ENCODE results near the gene PDZD4. TPM values are rescaled to one million over a fixed set of nuclear protein-coding genes. Genes with fewer than 3 reads are reported as not detected.

Gene PDZD4
- total and polyA plus RNA-seq, 2 of the 4 experiments (the other 2 are of a cell fraction), result under 0.01 to 0.38 TPM

GRCh38 chrX:153778181-153778580 lies 52.2 kb downstream of the PDZD4 start:
- H3K18ac ChIP-seq (ENCODE audit: low read depth, low read length), result no peak overlapping the region
- no peak overlapping the region for H3K23ac ChIP-seq (ENCODE audit: low read depth, low read length)
- H3K9me3 ChIP-seq (ENCODE audit: control insufficient read depth, insufficient read depth, low read length), result no peaks in the 10 kb centered on the region; the same call in 1 of the 2 replicates
- DNase-seq (no peak), ATAC-seq (ENCODE audit: low read depth) (no peak)
- H2AK5ac ChIP-seq (ENCODE audit: low read depth, low read length), result no peak overlapping the region
- POLR2A ChIA-PET (ENCODE audit: unreplicated experiment), result no interaction called here
- H3K4me3 ChIP-seq (ENCODE audit: insufficient read depth, low read depth, low read length), result no peak overlapping the region
- no peak overlapping the region for H2BK15ac ChIP-seq (ENCODE audit: low read depth, low read length)
- CTCF ChIA-PET, result interaction anchor here (0.6 kb wide), 1 partner anchor 169 kb away, joined by 4 read pairs; no protein-coding TSS in a partner anchor
- no peak overlapping the region for H2BK20ac ChIP-seq (ENCODE audit: low read depth, low read length)
- no peak overlapping the region for H2BK120ac ChIP-seq (ENCODE audit: low read depth, low read length)
- H2AK9ac ChIP-seq (replicated peaks; ENCODE audit: low read depth, low read length, poor library complexity), result no peak overlapping the region
- dilution Hi-C loops (cut with HindIII; ENCODE audit: low sequenced_read_pairs, unreplicated experiment), result no loop called here
- no peak overlapping the region for H3K4me2 ChIP-seq (ENCODE audit: low read depth, low read length)
- no peaks in the 10 kb centered on the region for H3K79me1 ChIP-seq (ENCODE audit: low read depth in 1 of 2, low read length in 2 of 2)
- H3K9ac ChIP-seq (ENCODE audit: low read depth, low read length), result no peak overlapping the region
- no peak overlapping the region for H3K56ac ChIP-seq (ENCODE audit: extremely low read depth, insufficient read depth, low read length)
- H3K4me1 ChIP-seq (ENCODE audit: control insufficient read depth, insufficient read depth, low read length), result no peaks in the 10 kb centered on the region
- H4K20me1 ChIP-seq (ENCODE audit: insufficient read depth, low read length), result no peaks in the 10 kb centered on the region
- H4K8ac ChIP-seq (ENCODE audit: low read depth in 2 of 2, low read length in 2 of 2), result no peak overlapping the region
- no peak overlapping the region for H3K27ac ChIP-seq (ENCODE audit: insufficient read depth, low read length)
- in situ Hi-C loops (cut with MboI; ENCODE audit: low sequenced_read_pairs), result no loop called here
- no peak overlapping the region for H4K5ac ChIP-seq (ENCODE audit: low read depth, low read length)
- TF ChIP-seq RAD21 (IDR thresholded peaks at IDR 0.05; ENCODE audit: low read length) (no peak), RCOR1 (IDR thresholded peaks at IDR 0.05; ENCODE audit: insufficient replicate concordance, low read length) (no peak), MAFK (IDR thresholded peaks at IDR 0.05; ENCODE audit: low read depth, low read length) (no peak)
- TF ChIP-seq, protein P1, sequence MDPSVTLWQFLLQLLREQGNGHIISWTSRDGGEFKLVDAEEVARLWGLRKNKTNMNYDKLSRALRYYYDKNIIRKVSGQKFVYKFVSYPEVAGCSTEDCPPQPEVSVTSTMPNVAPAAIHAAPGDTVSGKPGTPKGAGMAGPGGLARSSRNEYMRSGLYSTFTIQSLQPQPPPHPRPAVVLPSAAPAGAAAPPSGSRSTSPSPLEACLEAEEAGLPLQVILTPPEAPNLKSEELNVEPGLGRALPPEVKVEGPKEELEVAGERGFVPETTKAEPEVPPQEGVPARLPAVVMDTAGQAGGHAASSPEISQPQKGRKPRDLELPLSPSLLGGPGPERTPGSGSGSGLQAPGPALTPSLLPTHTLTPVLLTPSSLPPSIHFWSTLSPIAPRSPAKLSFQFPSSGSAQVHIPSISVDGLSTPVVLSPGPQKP (IDR thresholded peaks at IDR 0.05; ENCODE audit: borderline replicate concordance, low read depth, low read length), result no peak
- no peaks in the 10 kb centered on the region for H3K27me3 ChIP-seq (ENCODE audit: control insufficient read depth, insufficient read depth, low read length)
- H3K9me1 ChIP-seq (ENCODE audit: insufficient read depth, low read length), result no peaks in the 10 kb centered on the region
- no peak overlapping the region for H3K4ac ChIP-seq (ENCODE audit: low read depth, low read length)
- no peak overlapping the region for H3K14ac ChIP-seq (replicated peaks; ENCODE audit: low read depth, low read length)
- H4K91ac ChIP-seq (ENCODE audit: insufficient read depth, low read depth, low read length), result no peak overlapping the region
- peaks cover 4% of the 10 kb centered on the region; the same call in 1 of the 2 replicates for H3K36me3 ChIP-seq (ENCODE audit: control insufficient read depth, insufficient read depth, low read length)
- H2AFZ ChIP-seq (replicated peaks; ENCODE audit: low read length, poor library complexity), result no peak overlapping the region
- no TSS peak for BruUV-seq (replicated peaks)
- no CpG with 5 or more reads among the region's 17 CpGs for WGBS, 2 experiments (ENCODE audit: extremely low coverage in 2 of 2, insufficient read length in 1 of 2)
- no peak overlapping the region for H2BK5ac ChIP-seq (ENCODE audit: low read depth, low read length, poor library complexity, severe bottlenecking)
- intact Hi-C loops (cut with micrococcal nuclease), result no loop called here

Measured in IMR-90 (cell line).